ENCODE data around the gene CDK10.
"Not testable (repeated sequence)": the region's sequence is repeated elsewhere in the genome, so short reads cannot be mapped to it uniquely, and the experiment has no call there.

The CDK10 gene

GRCh38 chr16:89686520-89687091 is at the start of gene CDK10:
Gene CDK10 (plus strand): TSS chr16:89686689. CDS start chr16:89686711, 22 bp downstream.
- DNase-seq (ENCODE audit: low spot score) = peak; percentile 87

GRCh38 chr16:89637379-89637778 is 49.1 kb upstream of the CDK10 start:
- no peak for DNase-seq (ENCODE audit: low spot score)

- DNase-seq (ENCODE audit: low spot score) = no peak
Measured at GRCh38 chr16:89638455-89638854, 48.0 kb upstream of the CDK10 start.

- DNase-seq (ENCODE audit: low spot score) = no peak
Measured at GRCh38 chr16:89639385-89639784, 47.1 kb upstream of the CDK10 start.

GRCh38 chr16:89641458-89642119 is 44.9 kb upstream of the CDK10 start:
- DNase-seq (ENCODE audit: low spot score) = no peak

GRCh38 chr16:89642574-89642973 is 43.9 kb upstream of the CDK10 start:
- DNase-seq (ENCODE audit: low spot score) = no peak

- no peak for DNase-seq (ENCODE audit: low spot score)
Measured at GRCh38 chr16:89643769-89644300, 42.7 kb upstream of the CDK10 start.

- DNase-seq (ENCODE audit: low spot score) = no peak
Measured at GRCh38 chr16:89645122-89645521, 41.4 kb upstream of the CDK10 start.

- DNase-seq (ENCODE audit: low spot score) = no peak
Measured at GRCh38 chr16:89646270-89646669, 40.2 kb upstream of the CDK10 start.

GRCh38 chr16:89646906-89647305 is 39.6 kb upstream of the CDK10 start:
- no peak for DNase-seq (ENCODE audit: low spot score)

- no peak for DNase-seq (ENCODE audit: low spot score)
Measured at GRCh38 chr16:89651584-89651983, 34.9 kb upstream of the CDK10 start.

- no peak for DNase-seq (ENCODE audit: low spot score)
Measured at GRCh38 chr16:89653656-89654295, 32.7 kb upstream of the CDK10 start.

- no peak for DNase-seq (ENCODE audit: low spot score)
Measured at GRCh38 chr16:89655062-89655643, 31.3 kb upstream of the CDK10 start.

- no peak for DNase-seq (ENCODE audit: low spot score)
Measured at GRCh38 chr16:89656435-89657121, 29.9 kb upstream of the CDK10 start.

- peak; percentile 92 for DNase-seq (ENCODE audit: low spot score)
Measured at GRCh38 chr16:89657442-89658220, 28.9 kb upstream of the CDK10 start, which contains the start of the genes CHMP1A and SPATA33. Gene CHMP1A (minus strand): TSS chr16:89657708. CDS start chr16:89657588, 120 bp downstream. Gene SPATA33 (plus strand): TSS chr16:89657836. CDS start chr16:89657912, 76 bp downstream.

- no peak for DNase-seq (ENCODE audit: low spot score)
Measured at GRCh38 chr16:89658221-89658879, 28.1 kb upstream of the CDK10 start.

- no peak for DNase-seq (ENCODE audit: low spot score)
Measured at GRCh38 chr16:89660146-89660545, 26.3 kb upstream of the CDK10 start.

- no peak for DNase-seq (ENCODE audit: low spot score)
Measured at GRCh38 chr16:89661215-89661614, 25.3 kb upstream of the CDK10 start.

GRCh38 chr16:89664238-89664637 is 22.3 kb upstream of the CDK10 start:
- not testable (repeated sequence) for DNase-seq (ENCODE audit: low spot score)

- DNase-seq (ENCODE audit: low spot score) = peak; percentile 32
Measured at GRCh38 chr16:89667000-89667399, 19.5 kb upstream of the CDK10 start.

GRCh38 chr16:89667633-89668032 is 18.9 kb upstream of the CDK10 start:
- DNase-seq (ENCODE audit: low spot score) = no peak
